Measurements from ENCODE around the gene TVP23A.
"Not testable (repeated sequence)": the region's sequence is repeated elsewhere in the genome, so short reads cannot be mapped to it uniquely, and the experiment has no call there.

The TVP23A gene

GRCh38 chr16:10745841-10746240 is 72.8 kb downstream of the TVP23A start:
- no peak for DNase-seq (ENCODE audit: low read depth, low spot score)

- no peak for DNase-seq (ENCODE audit: low read depth, low spot score)
These were observed 74.1 kb downstream of the TVP23A start for GRCh38 chr16:10744370-10745030.

GRCh38 chr16:10743610-10744369 is 74.8 kb downstream of the TVP23A start, which contains the start of gene NUBP1:
Gene NUBP1 (plus strand): TSS chr16:10743842. CDS start chr16:10743864, 22 bp downstream.
- DNase-seq (ENCODE audit: low read depth, low spot score) = peak; percentile 97

- no peak for DNase-seq (ENCODE audit: low read depth, low spot score)
These were observed 75.4 kb downstream of the TVP23A start for GRCh38 chr16:10743227-10743609.

GRCh38 chr16:10741844-10742243 is 76.8 kb downstream of the TVP23A start:
- DNase-seq (ENCODE audit: low read depth, low spot score) = no peak

- not testable (repeated sequence) for DNase-seq (ENCODE audit: low read depth, low spot score)
These were observed 77.3 kb downstream of the TVP23A start for GRCh38 chr16:10741249-10741648.

- DNase-seq (ENCODE audit: low read depth, low spot score) = no peak
These were observed 77.8 kb downstream of the TVP23A start for GRCh38 chr16:10740845-10741208.

GRCh38 chr16:10740000-10740844 is 78.4 kb downstream of the TVP23A start:
- DNase-seq (ENCODE audit: low read depth, low spot score) = no peak

GRCh38 chr16:10738231-10739077 is 80.1 kb downstream of the TVP23A start:
- DNase-seq (ENCODE audit: low read depth, low spot score) = peak; percentile 64

GRCh38 chr16:10737068-10737625 is 81.4 kb downstream of the TVP23A start:
- DNase-seq (ENCODE audit: low read depth, low spot score) = peak; percentile 67

GRCh38 chr16:10731790-10732189 is 86.8 kb downstream of the TVP23A start:
- DNase-seq (ENCODE audit: low read depth, low spot score) = no peak

- DNase-seq (ENCODE audit: low read depth, low spot score) = peak; percentile 36
These were observed 89.2 kb downstream of the TVP23A start for GRCh38 chr16:10729104-10730048.

- no peak for DNase-seq (ENCODE audit: low read depth, low spot score)
These were observed 90.3 kb downstream of the TVP23A start for GRCh38 chr16:10728003-10728887.
